ENCODE measurements around the gene IQCK.

Gene IQCK

DNA sequence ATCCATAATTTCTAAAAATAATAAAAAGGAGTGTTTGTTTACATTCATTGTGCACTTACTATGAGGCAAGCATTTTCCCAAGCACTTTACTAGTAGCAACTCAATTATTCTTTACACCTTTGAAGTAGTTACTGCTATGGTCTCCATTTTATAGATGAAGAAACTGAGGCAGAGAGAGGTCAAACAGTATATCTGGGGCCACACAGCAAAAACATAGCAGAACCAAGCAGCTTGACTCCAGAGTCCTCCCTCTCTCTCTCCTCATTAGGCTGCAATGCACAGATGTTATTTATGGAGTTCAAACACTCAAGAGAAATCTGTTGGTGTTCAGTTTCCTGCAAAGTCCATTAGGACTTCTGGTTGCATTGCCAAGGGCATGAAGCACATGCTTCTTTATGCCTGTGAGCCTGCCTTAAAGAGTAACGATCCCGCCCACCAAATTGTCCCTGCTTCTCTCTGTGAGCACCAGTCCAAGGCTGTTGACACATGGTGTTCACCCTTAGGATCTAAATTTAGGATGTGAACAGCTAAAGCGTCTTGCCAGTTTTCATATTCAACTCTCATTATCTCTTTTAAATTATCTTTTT lies 122.5 kb downstream of the IQCK start:
- no peak for DNase-seq

DNA sequence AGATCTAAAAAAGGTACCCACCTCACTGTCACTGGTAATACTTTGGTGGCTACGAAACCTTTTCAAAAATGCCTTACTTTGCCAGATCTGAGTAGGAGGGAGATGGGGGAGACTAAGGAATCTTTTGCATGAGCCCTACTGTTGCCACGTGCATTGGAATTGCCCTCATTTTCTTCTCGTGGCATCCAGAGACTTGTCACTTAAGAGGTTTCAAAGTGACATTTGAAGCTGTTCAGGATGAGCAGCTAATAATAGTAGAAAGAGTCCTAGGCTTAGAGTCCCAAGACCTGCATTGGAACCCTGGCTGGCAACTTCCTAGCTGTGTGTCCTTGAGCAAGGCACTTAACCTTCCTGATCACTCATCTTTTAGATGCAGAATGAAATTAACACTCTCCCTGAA lies 123.1 kb downstream of the IQCK start:
- no peak for DNase-seq

DNA sequence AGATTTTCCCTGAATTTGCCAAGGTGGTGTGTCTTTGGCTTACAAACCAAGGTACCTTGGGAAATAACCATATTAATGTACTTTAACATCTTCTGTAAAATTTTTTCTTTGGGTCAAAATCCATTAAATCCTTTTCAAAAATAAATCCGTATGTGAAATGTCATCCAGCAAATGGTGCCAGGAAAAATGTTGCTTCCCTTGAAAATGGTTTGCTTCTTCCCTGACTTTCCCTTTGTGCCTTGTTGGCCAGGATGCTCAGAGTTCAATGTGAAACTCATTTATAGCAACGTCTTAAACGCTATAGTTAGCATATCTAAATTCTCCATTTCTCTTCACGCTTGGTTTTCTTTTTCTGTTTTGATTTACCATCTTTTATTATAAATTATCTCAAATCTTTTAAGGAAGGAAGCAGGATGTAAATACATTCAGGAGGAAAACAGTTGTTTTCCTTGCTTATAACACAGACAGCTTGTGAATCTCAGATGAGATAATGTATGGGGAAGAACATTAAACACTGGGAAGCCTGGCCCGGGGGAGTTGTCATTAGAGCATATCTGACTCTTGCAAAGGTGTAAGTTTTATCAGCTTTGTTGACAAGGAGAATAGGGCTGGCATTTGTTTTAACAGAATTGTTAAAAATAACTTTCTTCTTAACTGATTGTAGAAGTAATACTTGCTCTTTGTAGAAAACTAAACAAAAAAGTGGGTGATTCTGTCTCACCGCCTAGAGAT lies 124.5 kb downstream of the IQCK start:
- no peak for DNase-seq

DNA sequence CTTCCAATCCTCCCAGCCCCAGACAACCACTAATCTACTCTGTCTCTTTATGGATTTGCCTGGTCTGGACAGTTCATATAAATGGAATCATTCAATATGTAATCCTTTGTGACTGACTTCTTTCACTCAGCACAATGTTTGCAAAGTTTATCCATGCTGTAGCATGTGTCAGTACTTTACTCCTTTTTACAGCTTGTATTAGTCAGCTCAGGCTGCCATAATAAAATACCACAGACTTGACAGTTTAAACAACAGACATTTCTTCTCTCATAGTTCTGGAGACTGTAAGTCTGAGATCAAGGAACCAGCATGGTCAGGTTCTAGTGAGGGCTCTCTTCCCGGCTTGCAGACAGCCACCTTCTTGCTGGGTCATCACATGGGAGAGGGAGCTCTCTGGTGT lies 125.3 kb downstream of the IQCK start:
- no peak for DNase-seq

DNA sequence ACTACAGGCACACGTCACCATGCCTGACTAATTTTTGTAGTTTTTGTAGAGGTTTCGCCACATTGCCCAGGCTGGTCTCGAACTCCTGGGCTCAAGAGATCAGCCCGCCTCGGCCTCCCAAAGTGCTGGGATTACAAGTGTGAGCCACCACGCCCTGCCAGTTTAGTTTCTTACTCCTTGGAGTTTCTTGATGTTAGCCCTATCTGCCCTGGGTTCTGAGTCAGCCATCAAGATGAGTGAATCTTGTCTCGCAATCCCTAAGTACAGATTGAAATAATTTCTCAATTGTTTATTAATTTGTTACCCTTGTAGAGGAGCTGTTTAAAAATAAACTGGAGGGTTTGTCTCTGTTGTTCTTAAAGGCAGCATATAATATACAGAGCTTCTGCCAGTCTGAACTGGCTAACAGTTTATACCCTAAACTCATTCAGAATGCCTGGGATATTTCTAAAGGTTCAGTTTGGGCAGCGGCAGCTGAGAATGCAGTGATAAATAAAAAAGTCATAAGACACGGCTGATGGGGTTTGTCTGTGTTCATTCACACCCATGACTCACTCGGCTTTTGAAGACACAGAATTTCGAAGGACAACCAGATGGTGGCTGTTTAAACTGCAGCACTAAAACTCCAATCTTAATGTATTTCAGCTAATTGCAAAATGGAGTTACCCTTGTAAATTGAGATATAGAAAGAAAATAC lies 127.0 kb downstream of the IQCK start:
- DNase-seq, result no peak

DNA sequence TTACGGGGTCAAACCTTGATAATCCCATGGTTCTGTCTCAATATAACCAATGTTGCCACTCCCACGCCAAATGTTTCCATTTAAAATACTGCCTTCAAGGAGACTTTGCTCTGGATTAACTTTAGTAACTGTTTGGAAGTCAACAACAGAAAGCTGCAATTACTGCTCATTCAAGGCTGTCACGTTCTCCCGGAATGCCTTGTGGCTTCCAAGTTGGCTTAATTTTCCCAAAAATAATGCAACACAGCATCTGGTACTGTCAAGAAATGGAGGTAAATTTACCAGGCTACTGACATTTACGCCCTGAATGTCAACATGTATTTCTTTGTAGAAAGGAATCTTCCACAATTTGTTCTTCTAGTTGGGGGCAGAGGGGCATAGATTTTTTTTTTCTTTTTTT lies 128.4 kb downstream of the IQCK start:
- no peak for DNase-seq

DNA sequence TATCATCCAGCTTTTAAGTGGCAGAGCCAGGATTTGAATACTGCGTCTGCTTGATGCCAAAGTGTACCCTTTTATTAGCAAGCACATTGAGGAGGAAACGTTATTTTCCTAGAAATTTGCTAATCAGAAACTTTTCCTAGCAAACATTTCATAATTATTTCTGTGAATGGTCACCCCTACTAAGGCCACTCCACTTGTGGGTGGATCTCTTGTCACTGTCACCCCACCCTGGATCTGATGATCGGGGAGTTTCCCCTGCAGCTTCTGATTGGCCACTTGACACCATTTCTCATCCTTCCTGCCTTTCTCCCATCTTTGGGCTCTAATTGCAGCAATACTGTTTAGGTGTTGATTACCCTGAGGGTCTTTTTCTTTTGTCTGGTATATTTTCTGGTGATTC lies 130.7 kb downstream of the IQCK start:
- DNase-seq, result no peak

DNA sequence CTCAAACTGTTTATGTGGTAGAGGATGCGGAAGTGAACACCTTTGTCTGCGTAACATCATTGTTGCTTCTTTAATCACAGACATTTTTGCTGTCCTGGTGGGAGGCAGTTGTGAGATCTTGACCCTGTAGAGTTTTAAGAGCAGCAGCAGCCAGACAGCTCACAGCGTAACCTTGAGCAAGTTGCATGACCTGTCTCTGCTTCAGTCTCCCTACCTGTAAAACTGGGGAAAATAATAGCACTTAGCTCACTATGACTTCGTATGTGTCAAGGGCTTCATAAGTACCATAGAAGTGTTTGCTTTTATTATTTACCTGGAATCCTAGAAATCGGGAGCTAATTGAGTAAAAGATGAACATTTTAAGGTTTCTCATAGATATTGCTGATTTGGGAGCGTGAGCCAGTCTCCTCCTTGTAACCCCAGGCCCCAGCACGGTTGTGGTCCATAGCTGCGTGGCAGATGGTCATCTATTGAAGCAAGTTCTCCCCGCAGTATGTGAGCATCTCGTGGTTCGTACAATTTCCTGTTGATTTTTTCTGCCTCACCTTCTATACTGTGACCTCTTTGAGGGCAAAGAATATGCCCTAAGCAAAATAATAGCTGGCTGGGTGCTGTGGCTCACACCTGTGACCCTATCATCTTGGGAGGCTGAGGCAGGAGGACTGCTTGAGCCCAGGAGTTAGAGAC lies 132.2 kb downstream of the IQCK start:
- DNase-seq, result no peak

DNA sequence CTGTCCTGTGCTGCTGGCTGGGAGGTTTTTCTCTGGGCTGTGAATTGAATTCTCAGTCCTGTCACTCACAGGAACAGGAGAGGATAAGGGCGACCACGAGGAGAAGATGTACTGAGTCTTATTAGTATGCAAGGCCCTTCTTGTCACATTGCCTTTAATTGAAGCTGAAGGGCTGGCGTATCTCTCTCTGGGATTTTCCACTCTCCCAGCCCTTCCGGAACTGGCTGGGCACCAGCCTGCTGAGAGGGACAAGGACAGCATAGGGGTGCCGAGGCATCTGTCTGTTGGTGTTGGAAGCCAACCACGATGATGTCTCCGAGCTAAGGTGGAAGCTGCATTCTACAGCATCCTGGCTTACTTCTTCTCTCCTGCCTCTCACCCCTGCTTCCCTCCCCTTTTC lies 133.4 kb downstream of the IQCK start:
- no peak for DNase-seq

DNA sequence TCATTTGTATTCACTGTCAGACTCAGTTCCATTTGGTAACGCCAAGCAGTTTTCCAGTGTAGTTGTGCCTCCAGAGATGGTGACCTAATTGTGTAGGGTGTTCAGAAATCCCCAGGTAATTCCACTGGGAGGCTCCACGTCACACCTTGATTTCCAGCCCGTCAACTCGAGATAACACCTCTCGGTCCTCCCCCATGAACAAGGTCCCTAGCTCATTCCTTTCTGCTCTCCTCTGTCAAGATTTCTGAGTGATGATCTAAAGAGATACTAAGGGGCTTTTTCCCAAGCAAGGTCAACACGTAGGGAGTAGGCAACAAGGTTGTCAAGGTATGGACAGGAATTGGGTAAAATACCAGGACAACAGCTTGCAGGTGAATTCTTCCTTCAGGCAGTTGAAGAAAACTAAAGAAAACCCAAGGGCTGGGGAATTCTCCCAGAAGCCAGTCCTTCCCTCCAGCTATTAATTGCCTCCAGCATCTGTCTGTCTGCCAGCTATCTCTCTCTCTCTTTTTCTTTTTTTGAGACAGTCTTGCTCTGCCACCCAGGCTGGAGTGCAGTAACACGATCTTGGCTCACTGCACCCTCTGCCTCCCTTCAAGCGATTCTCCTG lies 135.2 kb downstream of the IQCK start:
- no peak for DNase-seq

DNA sequence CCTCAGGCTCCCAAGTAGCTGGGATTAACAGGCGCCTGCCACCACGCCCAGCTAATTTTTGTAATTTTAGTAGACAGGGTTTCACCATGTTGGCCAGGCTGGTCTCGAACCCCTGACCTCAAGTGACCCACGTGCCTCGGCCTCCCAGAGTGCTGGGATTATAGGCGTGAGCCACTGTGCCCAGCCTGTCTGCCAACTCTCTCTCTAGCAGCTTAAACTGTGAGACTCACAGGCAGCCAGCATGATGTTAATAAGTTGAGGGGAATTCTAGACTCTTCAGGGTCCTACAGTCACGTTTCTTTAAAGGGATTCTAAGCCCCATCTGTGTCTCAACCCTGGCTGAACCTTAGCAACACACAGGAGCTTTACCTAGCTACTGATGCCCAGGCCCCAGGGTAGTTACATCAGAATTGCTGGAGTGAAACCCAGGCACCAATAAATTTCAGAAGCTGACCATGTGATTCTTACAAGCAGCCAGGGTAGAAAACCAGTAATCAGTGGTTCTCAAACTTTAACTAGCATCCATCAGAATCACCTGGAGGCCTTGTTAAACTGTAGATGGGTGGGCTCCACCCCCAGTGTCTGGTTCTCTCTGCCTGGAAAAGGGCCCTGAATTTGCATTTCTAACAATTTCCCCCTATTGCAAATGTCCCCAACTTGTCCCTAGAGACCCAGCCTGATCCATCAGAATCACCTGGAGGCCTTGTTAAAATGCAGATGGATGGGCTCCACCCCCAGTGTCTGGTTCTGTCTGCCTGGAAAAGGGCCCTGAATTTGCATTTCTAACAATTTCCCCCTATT lies 135.9 kb downstream of the IQCK start:
- no peak for DNase-seq

DNA sequence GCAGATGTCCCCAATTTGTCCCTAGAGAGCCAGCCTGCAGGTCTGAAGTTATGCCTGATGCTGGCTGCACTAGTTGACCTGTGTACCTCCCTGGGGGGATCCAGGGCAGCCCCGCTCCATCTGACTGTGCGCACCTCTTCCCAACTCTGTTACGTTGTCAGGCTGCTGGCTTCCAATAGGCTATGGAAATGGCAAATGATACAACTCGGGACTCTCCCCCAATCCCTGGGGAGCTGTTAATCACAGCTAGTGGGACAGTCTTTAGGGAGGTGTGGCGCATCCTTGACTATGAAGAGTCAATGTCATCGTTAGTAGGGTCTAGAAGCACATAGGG lies 136.4 kb downstream of the IQCK start:
- no peak for DNase-seq

DNA sequence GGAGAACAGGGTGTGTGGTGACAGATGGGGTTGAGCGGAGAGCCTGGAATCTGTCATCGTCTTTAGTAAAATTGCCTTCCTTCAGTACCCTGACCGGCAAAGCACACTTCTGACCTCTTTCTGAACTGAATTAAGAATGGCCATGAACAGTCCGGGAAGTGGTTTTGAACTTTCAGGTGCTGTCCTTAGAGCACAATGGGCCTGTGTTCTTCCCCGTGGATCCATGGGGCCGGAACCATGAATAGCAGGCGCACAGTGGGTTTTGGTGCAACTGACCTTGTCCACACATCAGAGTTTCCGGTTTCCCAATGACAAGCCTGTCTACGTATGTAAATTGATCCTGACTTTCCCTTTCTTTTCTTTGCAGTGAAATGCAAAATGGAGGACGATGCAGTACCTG lies 138.0 kb downstream of the IQCK start:
- DNase-seq, result no peak

DNA sequence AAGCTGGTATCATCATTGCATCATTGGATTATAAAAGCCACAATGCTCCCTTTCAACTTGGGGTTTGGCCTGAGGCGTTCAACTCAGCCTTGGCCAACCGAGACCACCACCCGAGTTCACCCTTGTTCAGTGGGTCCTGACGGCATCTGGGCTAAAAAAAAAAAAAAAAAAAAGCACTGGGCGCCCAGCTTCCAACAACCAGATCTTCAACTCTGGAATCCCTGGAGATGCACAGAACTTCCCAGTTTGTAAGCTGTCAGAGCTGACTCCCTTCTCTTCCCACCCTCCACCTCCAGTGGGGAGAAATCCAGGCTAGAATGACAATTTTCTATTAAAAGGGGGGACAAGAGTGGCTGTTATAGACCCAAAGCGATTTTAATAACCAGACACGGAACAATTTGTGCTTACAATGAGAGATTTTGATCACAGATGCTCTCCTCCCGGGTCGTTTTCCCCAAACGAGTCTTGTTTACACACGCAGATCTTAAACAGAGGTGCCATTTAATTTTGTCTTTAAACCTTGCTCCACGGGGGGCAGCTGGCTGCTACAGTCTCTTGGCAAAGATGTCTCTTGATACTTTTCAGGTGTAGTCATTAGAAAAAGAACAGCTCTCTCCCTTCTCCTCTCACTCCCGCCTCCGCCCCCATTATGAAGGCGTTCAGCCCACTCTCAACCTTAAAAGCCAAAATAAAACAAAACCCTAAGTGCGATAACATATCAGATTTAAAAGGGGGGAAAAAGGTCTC lies 139.7 kb downstream of the IQCK start:
- DNase-seq, result no peak

DNA sequence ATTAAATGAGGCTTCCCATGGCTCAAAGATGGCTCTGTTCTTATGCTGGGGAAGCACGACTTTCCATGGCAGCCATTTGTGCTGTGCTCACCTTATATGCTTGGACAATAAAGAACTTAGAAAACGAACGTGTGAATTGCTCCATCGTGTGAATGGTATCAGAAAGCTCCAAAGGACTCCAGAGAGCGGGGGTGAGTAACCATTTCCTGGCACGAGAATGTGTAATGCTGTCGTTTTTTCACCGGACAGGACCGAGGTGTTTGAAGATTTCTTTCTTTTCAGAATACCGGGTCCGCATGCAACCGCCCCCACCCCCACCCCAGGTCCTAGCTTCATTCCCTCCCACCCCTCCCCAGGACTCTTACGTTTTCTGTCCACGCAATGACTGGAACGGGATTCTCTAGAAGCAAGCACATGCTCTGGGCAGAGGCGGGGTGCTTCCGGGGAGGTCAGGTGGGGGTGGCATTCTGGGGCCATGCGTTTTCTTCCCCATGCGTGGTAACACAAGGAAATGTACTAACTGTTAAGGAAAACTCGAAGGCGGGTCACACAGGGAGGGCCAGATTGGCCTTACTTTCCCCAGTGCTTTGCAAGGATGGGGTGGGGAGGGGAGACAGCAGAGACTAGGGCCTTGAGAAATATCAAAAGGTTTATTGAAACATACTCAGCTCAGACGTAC lies 140.4 kb downstream of the IQCK start:
- no peak for DNase-seq

DNA sequence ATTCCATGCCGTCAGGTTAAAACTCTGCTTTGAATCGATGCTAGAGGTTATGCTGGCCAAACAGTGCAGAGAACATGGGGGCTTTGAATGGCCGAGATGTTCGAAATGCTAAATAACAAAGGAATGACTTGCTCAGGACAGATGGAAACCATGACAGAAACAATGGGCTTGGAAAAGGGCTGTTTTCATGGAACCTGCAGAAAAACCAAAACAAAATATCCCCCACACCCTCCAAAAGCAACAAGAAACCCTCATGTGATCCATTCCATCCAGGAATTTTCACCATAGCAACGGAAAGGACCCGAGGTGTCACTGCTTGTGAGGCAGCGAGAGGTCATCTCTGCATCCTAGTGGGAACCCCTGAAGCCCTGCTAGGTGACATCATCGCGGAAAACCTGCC lies 141.1 kb downstream of the IQCK start:
- DNase-seq, result no peak

DNA sequence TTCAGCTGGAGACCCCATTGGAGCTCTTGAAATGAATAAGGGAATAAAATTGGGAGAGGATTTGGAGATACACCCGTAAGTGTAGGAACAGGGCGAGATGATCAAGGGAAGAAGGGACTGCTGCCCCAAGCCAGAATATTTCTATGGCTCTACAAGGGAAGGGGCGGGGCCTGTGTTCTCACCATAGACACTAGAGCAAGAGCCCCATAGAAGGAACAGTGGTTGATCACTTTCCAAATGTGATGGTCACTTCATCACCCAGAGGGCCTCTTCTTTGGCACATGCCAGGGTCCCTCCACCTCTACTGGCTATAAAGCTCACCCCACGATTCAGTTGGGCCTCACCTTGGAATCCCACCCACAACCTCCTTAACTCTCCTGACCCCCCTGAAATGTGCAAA lies 141.5 kb downstream of the IQCK start:
- no peak for DNase-seq

DNA sequence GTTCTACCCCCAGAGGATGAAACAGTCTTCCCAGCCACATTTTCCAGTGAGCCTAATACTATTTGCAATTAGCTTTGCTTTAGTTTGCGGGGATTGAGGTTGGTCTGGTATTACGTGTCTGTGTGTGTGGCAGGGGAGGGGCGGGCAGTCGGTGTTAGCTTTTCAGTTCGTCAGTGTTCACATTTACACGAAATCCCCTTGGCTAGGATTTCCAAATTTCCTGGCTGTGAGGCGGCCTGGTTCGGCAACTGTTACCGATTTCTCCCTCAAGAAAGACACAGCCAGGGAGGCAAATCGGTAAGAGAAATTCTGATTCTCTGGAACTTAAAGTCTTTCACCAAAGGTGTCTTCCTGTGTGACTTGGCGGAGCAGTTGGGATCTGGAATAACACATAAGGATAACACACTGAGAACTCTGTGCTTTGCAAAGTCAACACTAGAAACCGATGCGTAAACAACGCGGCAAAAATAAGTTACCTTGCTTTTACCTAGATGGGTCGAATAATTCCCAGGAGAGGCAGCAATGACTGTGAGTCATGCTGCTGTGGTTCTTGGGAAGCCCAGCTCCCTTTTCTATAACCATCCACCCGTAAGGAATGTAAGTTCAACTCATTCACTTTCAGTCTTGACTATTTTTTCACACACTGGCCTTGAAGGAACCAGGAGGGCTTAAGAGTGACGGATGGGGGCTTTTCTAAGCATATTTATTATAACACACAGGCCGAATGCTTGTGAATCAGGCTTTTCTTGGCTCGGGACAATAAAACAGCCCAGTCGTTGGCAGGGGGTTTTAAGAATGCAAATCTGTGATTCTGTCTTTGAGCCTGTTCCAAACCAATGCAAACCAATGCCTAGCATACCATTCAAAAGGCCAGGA lies 142.3 kb downstream of the IQCK start:
- DNase-seq, result no peak

DNA sequence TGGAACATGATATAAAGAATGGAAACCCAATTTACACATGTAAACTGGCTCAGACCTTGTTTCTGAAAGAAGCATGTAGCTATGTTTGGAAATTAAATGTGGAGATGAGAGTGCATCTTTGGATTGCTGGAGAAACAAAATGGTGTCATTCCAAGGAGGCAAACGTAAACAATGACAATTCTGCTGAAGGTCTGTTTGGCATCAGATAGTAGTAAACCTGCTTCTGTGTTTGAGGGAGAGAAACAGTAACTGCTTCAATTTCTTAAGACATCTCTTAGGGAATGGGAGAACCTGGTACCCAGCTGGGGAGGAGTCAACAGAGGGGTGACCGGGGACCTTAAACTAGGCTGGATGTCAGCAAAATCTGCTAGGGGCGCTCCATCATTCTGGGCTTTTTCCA lies 143.1 kb downstream of the IQCK start:
- DNase-seq, result no peak

DNA sequence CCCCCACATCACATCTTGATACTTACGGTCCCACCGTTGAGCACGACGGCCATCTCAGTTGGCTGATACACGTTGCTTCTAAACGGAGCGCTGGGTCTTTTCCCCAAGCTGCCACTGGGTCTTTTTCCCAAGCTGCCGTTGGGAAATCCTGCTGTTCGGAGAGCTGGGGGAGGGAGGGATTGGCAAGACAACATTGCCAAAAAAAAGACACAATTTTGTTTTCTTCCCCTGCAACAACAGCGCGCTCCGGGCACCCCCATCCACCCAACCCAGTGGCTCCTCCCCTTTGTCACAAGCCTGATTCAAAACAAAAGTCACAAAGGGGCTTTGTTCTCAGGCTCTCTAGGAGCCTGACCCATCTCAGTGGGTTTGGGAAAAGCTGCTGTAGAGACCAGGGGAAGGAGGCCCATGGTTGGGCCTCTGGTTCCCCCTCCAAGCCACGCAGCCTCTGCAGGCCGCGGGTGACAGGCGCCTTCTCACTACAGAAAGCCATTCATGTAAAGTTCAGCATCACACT lies 143.8 kb downstream of the IQCK start:
- DNase-seq, result no peak

All from suppressor macrophage (primary cell).